Measurements from ENCODE around the gene TUBA3E. TPM values are rescaled to one million over a fixed set of nuclear protein-coding genes. Genes with fewer than 3 reads are reported as not detected.
"Not testable (repeated sequence)": the region's sequence is repeated elsewhere in the genome, so short reads cannot be mapped to it uniquely, and the experiment has no call there.

TUBA3E gene
- total and polyA plus RNA-seq, 9 of the 15 experiments (the other 6 are each of a cell fraction or from before 2014, with no cell fraction given), result 0.09 to 0.30 (median 0.13) TPM; not detected in 3

DNA sequence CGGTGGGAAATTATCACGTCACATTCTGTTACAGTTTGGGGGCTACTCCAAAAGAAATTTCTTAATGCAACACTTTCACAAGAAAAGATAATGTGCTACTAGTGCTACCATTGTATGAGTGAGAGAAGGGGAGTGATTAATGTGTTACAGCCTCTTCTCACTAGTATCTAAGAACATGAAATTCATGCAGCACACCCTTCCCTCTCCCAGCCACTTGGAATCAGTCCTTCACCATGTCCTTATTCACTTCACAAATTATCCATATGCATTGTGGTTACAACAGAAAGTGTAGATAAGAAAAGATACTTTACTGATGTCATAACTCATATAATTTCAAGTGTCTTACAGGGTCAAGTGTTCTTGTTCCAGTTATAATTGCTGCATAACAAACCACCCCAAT is 20.9 kb upstream of the TUBA3E start:
- in situ Hi-C loops (cut with MboI); H3K9me1 ChIP-seq (ENCODE audit: control insufficient read depth, insufficient read depth, low read length); DNase-seq (ENCODE audit: extremely low read depth in 1 of 4, low spot score in 3 of 4); H3K4me2 ChIP-seq (ENCODE audit: insufficient read depth, low read length); ATAC-seq; BruUV-seq (replicated peaks); H3K36me3 ChIP-seq (ENCODE audit: control insufficient read depth, insufficient read depth, low read length); CTCF ChIA-PET (ENCODE audit: low intra/inter-chr PET ratio); intact Hi-C loops (cut with micrococcal nuclease); H3K79me2 ChIP-seq (ENCODE audit: control insufficient read depth, insufficient read depth, low read length); H3K27ac ChIP-seq (ENCODE audit: extremely low read depth, low read depth, low read length); H3K9me3 ChIP-seq (replicated peaks; ENCODE audit: control insufficient read depth, insufficient read depth, low read depth, low read length); H4K20me1 ChIP-seq (replicated peaks; ENCODE audit: control insufficient read depth, insufficient read depth, low read length); H3K27me3 ChIP-seq (ENCODE audit: control insufficient read depth in 2 of 2, insufficient read depth in 2 of 2, low read length in 2 of 2); H2AFZ ChIP-seq (ENCODE audit: low read depth, low read length); POLR2A ChIA-PET; FAIRE-seq; H3K4me3 ChIP-seq; H3K4me1 ChIP-seq (replicated peaks in 1 of 2; ENCODE audit: control insufficient read depth in 2 of 2, insufficient read depth in 2 of 2, low read length in 2 of 2); H3K9ac ChIP-seq (ENCODE audit: insufficient read depth in 1 of 2, low read depth in 2 of 2, low read length in 2 of 2): not testable (repeated sequence)
- no CpG with 5 or more reads among the region's 2 CpGs for WGBS (ENCODE audit: insufficient coverage, low coverage, missing lambda C conversion rate)

GRCh38 chr2:130207051-130207450 is 8.8 kb upstream of the TUBA3E start:
- ATAC-seq; H3K4me1 ChIP-seq (replicated peaks in 1 of 2; ENCODE audit: control insufficient read depth in 2 of 2, insufficient read depth in 2 of 2, low read length in 2 of 2); H3K27me3 ChIP-seq (ENCODE audit: control insufficient read depth in 2 of 2, insufficient read depth in 2 of 2, low read length in 2 of 2); FAIRE-seq; H3K36me3 ChIP-seq (ENCODE audit: control insufficient read depth, insufficient read depth, low read length); H3K9me1 ChIP-seq (ENCODE audit: control insufficient read depth, insufficient read depth, low read length); H2AFZ ChIP-seq (ENCODE audit: low read depth, low read length); H4K20me1 ChIP-seq (replicated peaks; ENCODE audit: control insufficient read depth, insufficient read depth, low read length); intact Hi-C loops (cut with micrococcal nuclease); H3K9ac ChIP-seq (ENCODE audit: insufficient read depth in 1 of 2, low read depth in 2 of 2, low read length in 2 of 2); H3K4me2 ChIP-seq (ENCODE audit: insufficient read depth, low read length); BruUV-seq (replicated peaks); CTCF ChIA-PET (ENCODE audit: low intra/inter-chr PET ratio); DNase-seq (ENCODE audit: extremely low read depth in 1 of 4, low spot score in 3 of 4); in situ Hi-C loops (cut with MboI); H3K27ac ChIP-seq (ENCODE audit: extremely low read depth, low read depth, low read length); H3K9me3 ChIP-seq (replicated peaks; ENCODE audit: control insufficient read depth, insufficient read depth, low read depth, low read length); H3K4me3 ChIP-seq; H3K79me2 ChIP-seq (ENCODE audit: control insufficient read depth, insufficient read depth, low read length): not testable (repeated sequence)
- POLR2A ChIA-PET, result interaction anchor here (0.6 kb wide), 1 partner anchor 81 kb away, joined by 3 read pairs; no protein-coding TSS in a partner anchor
- WGBS (ENCODE audit: insufficient coverage, low coverage, missing lambda C conversion rate), result 31% methylated on average over 8 of the region's 13 CpGs

- H3K9me3 ChIP-seq (replicated peaks; ENCODE audit: control insufficient read depth, insufficient read depth, low read depth, low read length); H3K9me1 ChIP-seq (ENCODE audit: control insufficient read depth, insufficient read depth, low read length); H3K27me3 ChIP-seq (ENCODE audit: control insufficient read depth in 2 of 2, insufficient read depth in 2 of 2, low read length in 2 of 2); H3K36me3 ChIP-seq (ENCODE audit: control insufficient read depth, insufficient read depth, low read length); H3K9ac ChIP-seq (ENCODE audit: insufficient read depth in 1 of 2, low read depth in 2 of 2, low read length in 2 of 2); H3K79me2 ChIP-seq (ENCODE audit: control insufficient read depth, insufficient read depth, low read length); H3K4me2 ChIP-seq (ENCODE audit: insufficient read depth, low read length); H3K4me1 ChIP-seq (replicated peaks in 1 of 2; ENCODE audit: control insufficient read depth in 2 of 2, insufficient read depth in 2 of 2, low read length in 2 of 2); intact Hi-C loops (cut with micrococcal nuclease); H3K27ac ChIP-seq (ENCODE audit: extremely low read depth, low read depth, low read length); H3K4me3 ChIP-seq; H4K20me1 ChIP-seq (replicated peaks; ENCODE audit: control insufficient read depth, insufficient read depth, low read length); BruUV-seq (replicated peaks); POLR2A ChIA-PET: not testable (repeated sequence)
- H2AFZ ChIP-seq (ENCODE audit: low read depth, low read length), result peak overlapping the region; percentile 44; the same call in 1 of the 2 replicates
- WGBS (ENCODE audit: insufficient coverage, low coverage, missing lambda C conversion rate), result 49% methylated on average over 2 of the region's 3 CpGs
- in situ Hi-C loops (cut with MboI), result loop anchor here (5.0 kb wide), 1 partner anchor 1269 kb away; no protein-coding TSS in a partner anchor
- peak; percentile 84 for ATAC-seq
- CTCF ChIA-PET (ENCODE audit: low intra/inter-chr PET ratio), result interaction anchor here (0.6 kb wide), 1 partner anchor 153 kb away, joined by 3 read pairs; no protein-coding TSS in a partner anchor
- FAIRE-seq, result peak; percentile 81
- peak in 1 of 4 experiments; percentile 52 for DNase-seq (ENCODE audit: extremely low read depth in 1 of 4, low spot score in 3 of 4)
These were observed 4.9 kb upstream of the TUBA3E start for GRCh38 chr2:130203150-130203549.

All from K562 (cell line).